NB4 (cell line): ENCODE results near the gene CTBP2.

Source experiments
- CTCF ChIP-seq: IDR thresholded peaks from one replicate; pipeline ENCODE4 v1.5.1; 2012; ENCODE audit warnings: low read depth, low read length
- POLR2A ChIP-seq: IDR thresholded peaks from 2 replicates; pipeline ENCODE4 v1.6.1; 2011; ENCODE audit warnings: mild to moderate bottlenecking; ENCODE audit not compliant: insufficient read length; ENCODE audit errors: extremely low read depth

DNA sequence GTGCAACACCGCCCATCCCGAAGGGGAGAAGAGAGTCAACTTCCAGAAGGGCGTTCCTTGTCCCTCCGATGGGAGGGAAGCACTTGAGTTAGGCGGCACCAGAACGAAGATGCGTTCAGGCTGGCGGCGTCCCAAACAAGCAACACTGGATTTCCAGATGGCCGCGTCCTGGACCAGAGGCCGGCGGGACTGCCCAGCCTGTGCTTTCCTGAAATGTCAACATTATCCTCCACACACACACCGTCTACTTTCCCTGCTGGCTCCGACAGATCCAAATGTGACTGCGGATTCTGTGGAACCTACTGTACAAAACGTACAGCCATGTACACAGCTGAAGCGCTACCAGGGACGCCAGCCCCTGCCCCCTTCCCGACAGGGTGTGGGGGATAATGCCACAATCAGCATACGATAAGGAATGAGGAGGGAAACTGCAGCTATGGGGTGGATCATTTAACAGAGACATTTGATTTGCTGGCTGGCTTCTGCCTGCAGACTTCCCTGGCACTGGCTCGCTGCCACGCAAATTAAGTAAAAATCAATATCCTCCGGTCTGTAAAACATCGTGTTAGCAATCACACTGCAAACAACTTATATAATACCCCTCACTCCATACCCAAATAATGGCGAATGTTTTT is 136.4 kb downstream of the CTBP2 start:
- no peak for TF ChIP-seq CTCF
- no peak for TF ChIP-seq POLR2A
